HG03280 (cell line): ENCODE measurements around the gene NABP1.
"Not testable (repeated sequence)": the region's sequence is repeated elsewhere in the genome, so short reads cannot be mapped to it uniquely, and the experiment has no call there.

Source experiments
- ATAC-seq: cut with Tn5 transposase; IDR thresholded peaks from one replicate; pipeline ENCODE4 v1.9.1; 2021; ENCODE audit warnings: mild to moderate bottlenecking, moderate library complexity; ENCODE audit not compliant: unreplicated experiment

Gene NABP1

DNA sequence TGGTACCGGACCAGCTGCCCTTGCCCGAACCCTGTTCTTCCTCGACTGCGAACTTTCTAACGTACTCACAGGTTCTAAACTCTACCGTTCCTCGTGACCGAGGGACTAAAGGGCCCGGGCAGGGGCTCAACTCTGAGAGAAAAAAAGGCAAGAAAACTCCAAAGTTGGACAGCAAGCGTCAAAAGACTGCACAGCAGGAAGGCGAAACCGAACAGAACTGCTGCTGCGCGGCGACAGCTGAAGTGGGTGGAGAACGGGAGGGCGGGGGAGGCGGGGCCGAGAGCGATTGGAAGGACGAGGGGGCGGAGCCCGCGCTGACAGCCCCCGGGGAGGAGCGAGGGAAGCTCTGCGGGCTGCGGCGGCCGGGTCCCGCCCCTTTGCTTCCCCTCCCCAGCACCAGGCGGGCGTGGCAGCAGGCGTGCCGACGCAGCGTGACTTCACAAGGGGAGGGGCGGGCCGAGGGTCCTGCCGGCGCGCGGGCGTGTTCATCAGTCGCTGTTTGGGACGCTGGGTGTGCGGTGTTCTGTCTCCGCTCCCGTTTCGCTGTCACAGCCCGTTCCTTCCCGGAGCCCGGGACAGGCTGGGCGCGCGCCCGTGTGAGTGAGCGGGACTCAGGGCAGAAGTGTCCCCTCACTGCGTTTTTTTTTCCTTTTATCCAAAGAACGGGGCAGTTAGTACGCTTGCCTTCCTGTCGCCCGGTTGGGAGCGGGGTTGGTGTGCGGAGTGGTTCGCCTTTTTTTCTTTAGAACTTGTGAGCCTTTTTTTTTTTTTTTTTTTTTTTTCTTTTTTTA is at the start of gene NABP1:
TSS of gene NABP1 (plus strand) at position 491 of the 791 bp plus-strand sequence. CDS start 479 bp downstream, outside the sequence.
- ATAC-seq, result peak; percentile 73

DNA sequence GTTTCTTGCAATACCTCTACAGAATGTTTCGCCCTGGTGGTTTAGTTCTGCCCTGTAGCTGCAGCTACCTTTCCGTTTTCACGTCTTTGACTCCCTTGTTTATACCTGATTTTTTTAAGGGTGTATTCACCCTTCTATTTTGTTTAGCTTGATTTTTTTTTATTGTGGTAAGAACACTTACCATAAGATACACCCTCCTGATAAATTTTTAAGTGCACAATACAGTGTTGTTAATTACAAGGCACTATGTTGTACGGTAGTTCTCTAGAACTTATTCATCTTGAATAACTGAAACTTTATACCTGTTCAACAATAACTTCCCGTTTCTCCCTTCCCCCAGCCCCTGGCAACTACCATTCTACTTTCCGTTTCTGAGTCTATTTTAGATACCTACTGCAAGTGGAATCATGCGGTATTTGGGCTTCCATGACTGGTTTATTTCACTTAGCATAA is 48.9 kb upstream of the NABP1 start:
- ATAC-seq, result no peak

DNA sequence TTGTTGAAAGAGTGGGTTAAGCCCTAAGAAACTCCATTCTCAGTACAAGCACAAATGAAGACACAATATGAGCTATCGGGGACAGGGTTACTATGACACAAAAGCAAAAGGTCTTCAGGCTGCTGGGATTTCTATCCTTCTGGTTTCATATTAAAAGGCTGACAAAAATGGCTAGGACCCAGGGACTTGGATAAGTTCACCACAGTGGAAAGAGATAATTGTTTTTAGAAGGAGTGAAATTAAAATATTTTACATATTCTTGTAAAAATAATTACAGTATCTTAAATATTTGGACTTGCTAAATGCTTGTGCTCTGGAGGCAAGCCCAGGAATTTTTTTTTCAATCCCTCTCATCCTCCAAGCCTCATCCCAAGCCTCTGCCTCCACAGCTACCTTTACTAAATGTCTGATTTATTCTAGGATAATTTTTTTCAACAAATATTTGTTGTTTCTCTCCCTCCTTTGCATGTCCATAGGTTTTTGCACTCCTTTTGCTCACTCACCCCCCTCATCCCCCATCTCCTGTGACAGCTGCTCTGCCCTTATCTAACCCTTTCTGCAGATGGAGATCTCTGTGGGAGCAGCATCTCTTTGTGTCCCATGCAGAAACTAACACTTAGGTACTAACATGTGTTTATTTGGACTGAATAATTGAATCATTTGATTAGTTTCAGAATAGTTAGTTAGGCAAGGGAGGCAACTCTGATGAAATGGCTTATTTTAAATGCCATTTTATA is 47.8 kb upstream of the NABP1 start:
- no peak for ATAC-seq

GRCh38 chr2:191631754-191632153 is 46.2 kb upstream of the NABP1 start:
- ATAC-seq, result no peak

GRCh38 chr2:191632426-191632825 is 45.5 kb upstream of the NABP1 start:
- ATAC-seq, result no peak

GRCh38 chr2:191634791-191635190 is 43.1 kb upstream of the NABP1 start:
- no peak for ATAC-seq

- peak; percentile 75 for ATAC-seq
Measured at GRCh38 chr2:191635333-191636234, 42.4 kb upstream of the NABP1 start.

- no peak for ATAC-seq
Measured at GRCh38 chr2:191636235-191636543, 41.7 kb upstream of the NABP1 start.

GRCh38 chr2:191636586-191636985 is 41.4 kb upstream of the NABP1 start:
- no peak for ATAC-seq

- ATAC-seq, result peak; percentile 71
Measured at GRCh38 chr2:191637182-191638078, 40.5 kb upstream of the NABP1 start.

DNA sequence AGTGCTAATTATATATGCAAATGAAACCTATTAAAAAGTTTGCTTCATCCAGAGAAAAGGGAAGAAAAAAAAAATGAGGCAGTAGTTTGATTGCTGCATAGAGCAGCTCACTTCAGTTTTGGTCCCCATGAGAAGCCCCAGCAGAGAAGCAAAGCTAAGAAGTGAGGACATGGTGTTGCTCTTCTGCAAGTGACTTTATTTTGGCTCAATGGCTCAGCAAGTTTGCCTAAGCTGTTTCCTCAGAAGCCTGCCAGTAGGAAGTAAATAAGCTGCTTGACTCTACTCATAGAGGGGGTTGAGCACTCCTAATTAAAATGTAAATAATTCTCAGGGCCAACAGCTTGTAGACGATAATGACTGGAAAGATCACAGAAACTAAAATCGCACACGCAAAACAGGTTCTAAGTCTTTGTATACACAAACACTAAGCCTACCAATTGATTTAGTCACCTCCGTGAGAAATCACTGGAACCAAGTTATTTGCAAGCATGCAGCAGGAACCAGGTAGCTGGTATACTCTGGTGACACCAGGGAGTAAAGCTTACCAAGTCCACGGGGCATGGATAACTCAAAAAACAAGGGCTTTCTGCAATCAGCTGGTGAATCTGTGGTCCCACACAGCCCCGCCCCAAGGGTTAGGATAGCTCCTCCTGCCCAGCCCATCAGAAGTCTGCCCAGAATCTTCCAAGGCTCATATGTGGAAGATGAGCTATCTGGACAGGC is 39.7 kb upstream of the NABP1 start:
- no peak for ATAC-seq

- no peak for ATAC-seq
Measured at GRCh38 chr2:191638802-191639172, 39.1 kb upstream of the NABP1 start.

DNA sequence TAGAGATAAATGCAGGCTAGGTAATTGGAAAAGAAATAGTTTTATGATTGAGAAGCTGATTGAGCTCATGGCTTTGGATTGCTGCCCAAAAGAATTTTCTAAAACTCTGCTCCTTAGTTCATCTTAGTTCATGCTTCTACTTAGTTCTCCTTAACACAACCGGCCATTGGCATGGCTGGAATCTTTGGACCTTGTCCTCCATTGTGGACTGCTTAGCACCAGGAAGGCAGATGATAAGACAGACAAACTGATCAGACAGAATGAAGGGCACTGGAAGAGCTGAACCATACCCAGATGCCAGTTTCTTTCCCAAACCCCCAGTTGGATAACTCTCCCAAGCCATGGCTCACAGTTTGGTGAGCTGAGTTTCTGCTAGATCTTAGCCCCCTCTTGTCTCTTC is 36.3 kb upstream of the NABP1 start:
- no peak for ATAC-seq

DNA sequence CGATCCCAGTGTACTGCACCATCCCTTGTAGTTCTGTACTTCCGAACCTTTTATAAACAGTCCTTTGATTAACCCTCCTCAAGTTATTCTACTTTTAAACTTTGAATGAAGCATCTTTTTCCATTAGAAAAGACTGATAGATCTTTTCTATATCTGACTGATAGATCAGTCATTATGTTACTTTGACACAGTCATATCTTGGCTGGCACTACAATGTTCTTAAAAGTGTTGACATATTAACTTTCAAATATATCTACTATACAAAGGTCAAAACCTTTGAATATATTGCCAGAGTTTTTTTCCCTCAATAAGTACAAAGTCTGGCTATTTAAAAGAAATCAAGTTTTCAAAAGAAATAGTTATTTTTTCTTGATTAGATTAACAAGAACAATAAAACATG is 35.4 kb upstream of the NABP1 start:
- ATAC-seq, result no peak

- ATAC-seq, result no peak
Measured at GRCh38 chr2:191643429-191643828, 34.5 kb upstream of the NABP1 start.

DNA sequence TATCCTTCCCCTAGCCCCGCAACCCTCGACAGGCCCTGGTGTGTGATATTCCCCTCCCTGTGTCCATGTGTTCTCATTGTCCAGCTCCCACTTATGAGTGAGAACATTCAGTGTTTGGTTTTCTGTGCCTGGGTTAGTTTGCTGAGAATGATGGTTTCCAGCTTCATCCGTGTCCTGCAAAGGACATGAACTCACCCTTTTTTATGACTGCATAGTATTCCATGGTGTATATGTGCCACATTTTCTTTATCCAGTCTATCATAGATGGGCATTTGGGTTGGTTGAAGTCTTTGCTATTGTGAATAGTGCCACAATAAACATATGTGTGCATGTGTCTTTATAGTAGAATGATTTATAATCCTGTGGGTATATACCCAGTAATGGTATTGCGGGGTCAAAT is 33.3 kb upstream of the NABP1 start:
- not testable (repeated sequence) for ATAC-seq

DNA sequence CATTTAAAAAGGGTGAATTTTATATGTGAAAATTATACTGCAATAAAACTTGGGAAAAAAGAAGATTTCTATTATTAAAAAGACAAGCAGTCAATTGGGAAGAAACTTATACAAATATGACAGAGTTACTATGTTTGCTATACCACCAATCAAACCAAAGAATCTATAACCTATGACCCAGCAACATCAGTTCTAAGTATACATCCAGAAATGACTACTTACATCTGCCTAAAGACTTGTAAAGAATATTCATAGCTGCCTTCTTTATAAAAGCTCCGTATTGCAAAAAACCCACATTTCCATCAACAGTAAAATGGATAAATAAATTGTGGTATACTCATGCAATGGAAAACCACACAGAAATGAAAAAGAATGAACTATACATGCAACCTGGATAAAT is 32.9 kb upstream of the NABP1 start:
- ATAC-seq, result no peak

DNA sequence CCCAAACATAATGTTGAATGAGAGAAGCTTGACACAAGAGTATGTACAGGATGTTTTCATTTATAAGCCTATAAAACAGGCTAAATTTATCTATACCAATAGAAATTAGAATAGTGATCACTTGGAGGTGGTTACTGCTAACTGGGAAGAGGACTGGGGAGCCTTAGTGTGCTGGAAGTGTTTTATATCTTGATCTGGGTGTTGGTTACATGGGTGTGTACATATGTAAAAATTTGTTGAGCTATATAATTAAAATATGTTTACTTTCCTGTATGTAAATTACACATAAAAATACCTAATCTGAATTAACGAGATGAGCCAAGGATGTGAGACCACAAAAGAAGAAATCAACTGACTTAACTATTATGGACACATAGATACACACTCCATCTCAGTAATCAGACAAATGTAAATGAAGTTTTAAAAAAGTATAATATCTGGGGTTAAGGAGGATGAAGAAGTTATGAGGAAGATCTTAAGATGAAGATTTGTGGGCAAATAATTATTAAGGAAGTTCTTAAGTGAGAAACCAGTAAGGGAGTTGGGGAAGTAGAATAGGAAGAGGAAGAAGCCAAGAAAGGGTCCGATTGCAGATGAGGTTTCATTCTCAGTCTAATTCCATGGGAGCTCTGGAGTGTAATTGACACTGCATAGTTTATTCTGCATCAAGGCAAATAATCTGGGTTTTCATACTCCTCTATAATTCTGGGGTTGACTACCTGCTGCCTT is 32.3 kb upstream of the NABP1 start:
- ATAC-seq, result no peak
